CD14-positive monocyte (primary cell): Measurements from ENCODE around the gene HOXC12. TPM values are rescaled to one million over a fixed set of nuclear protein-coding genes. Genes with fewer than 3 reads are reported as not detected.

Experiments
- DNase-seq, 3 donors: peaks; one replicate each; pipeline ENCODE4 v3.0.0-alpha.2; 2011 to 2022
- H2AFZ ChIP-seq: 2 replicates; pipeline ENCODE4 v1.6.0; 2012; ENCODE audit warnings: mild to moderate bottlenecking, low read depth, low read length, inconsistent platforms; ENCODE audit not compliant: insufficient read depth, poor library complexity, severe bottlenecking
- H3K27ac ChIP-seq, 2 donors: 1 replicate in 1 of 2; 2 replicates in 1 of 2; pipeline ENCODE4 v1.5.1; 2012 to 2013; ENCODE audit warnings: low read length in 2 of 2, control low read depth in 1 of 2, inconsistent platforms in 1 of 2, low read depth in 1 of 2, mild to moderate bottlenecking in 1 of 2
- H3K27me3 ChIP-seq, 2 donors: one replicate each; pipeline versions ENCODE4 v1.6.0 to v1.6.1; 2011 to 2013; ENCODE audit warnings: low read length in 2 of 2; ENCODE audit not compliant: control insufficient read depth in 2 of 2, insufficient read depth in 2 of 2
- H3K36me3 ChIP-seq, 2 donors: replicated peaks in 1 of 2; 1 replicate in 1 of 2; 2 replicates in 1 of 2; pipeline versions ENCODE4 v1.5.1 to v1.6.1; 2012 to 2013; ENCODE audit warnings: low read length in 2 of 2, control low read depth in 1 of 2, inconsistent platforms in 1 of 2, mild to moderate bottlenecking in 1 of 2; ENCODE audit not compliant: insufficient read depth in 2 of 2, control insufficient read depth in 1 of 2
- H3K4me1 ChIP-seq, 2 donors: 1 replicate in 1 of 2; 2 replicates in 1 of 2; pipeline versions ENCODE4 v1.5.1 to v1.6.1; 2012 to 2013; ENCODE audit warnings: low read length in 2 of 2, control low read depth in 1 of 2, inconsistent platforms in 1 of 2, mild to moderate bottlenecking in 1 of 2, moderate library complexity in 1 of 2; ENCODE audit not compliant: insufficient read depth in 2 of 2, control insufficient read depth in 1 of 2
- H3K4me2 ChIP-seq: replicated peaks from 2 replicates; pipeline ENCODE3; 2012; ENCODE audit warnings: low read length, moderate library complexity, mild to moderate bottlenecking; ENCODE audit not compliant: poor library complexity, severe bottlenecking; ENCODE audit errors: extremely low read depth
- H3K4me3 ChIP-seq, 3 experiments: fragments of 200-600 bp in 1 of 3; sonication (generic) in 1 of 3; replicated peaks in 1 of 3; 1 replicate in 2 of 3; 2 replicates in 1 of 3; pipeline ENCODE4 v1.5.1; 2011 to 2013; ENCODE audit warnings: low read length in 3 of 3, mild to moderate bottlenecking in 3 of 3, control low read depth in 2 of 3, low read depth in 2 of 3, inconsistent platforms in 1 of 3, moderate library complexity in 1 of 3
- H3K79me2 ChIP-seq: 2 replicates; pipeline ENCODE4 v1.6.0; 2012; ENCODE audit warnings: mild to moderate bottlenecking, control low read depth, inconsistent platforms, low read length, moderate library complexity; ENCODE audit not compliant: insufficient read depth
- H3K9ac ChIP-seq: 2 replicates; pipeline ENCODE4 v1.6.0; 2017; ENCODE audit warnings: low read length, mild to moderate bottlenecking; ENCODE audit not compliant: insufficient read depth, poor library complexity, severe bottlenecking
- H3K9me3 ChIP-seq, 2 donors: replicated peaks in 1 of 2; 1 replicate in 1 of 2; 2 replicates in 1 of 2; pipeline versions ENCODE4 v1.5.1 to v1.6.1; 2012 to 2013; ENCODE audit warnings: low read length in 2 of 2, control low read depth in 1 of 2; ENCODE audit not compliant: control insufficient read depth in 1 of 2, insufficient read depth in 1 of 2
- H4K20me1 ChIP-seq: 2 replicates; pipeline ENCODE4 v1.6.0; 2012; ENCODE audit warnings: mild to moderate bottlenecking, low read length, control low read depth, moderate library complexity; ENCODE audit not compliant: insufficient read depth
- H3K27ac Mint-ChIP-seq, 7 donors: one replicate each; pipeline ENCODE4 v1.8.0; 2020; ENCODE audit warnings: mild to moderate bottlenecking in 7 of 7, mixed read lengths in 7 of 7, moderate library complexity in 6 of 7, inconsistent platforms in 2 of 7
- H3K27me3 Mint-ChIP-seq, 3 donors: one replicate each; pipeline ENCODE4 v1.8.0; 2021 to 2022; ENCODE audit warnings: low read depth in 3 of 3, mild to moderate bottlenecking in 3 of 3, mixed read lengths in 3 of 3, moderate library complexity in 3 of 3, inconsistent platforms in 1 of 3
- H3K36me3 Mint-ChIP-seq, 2 donors: one replicate each; pipeline ENCODE4 v1.8.0; 2020; ENCODE audit warnings: mixed read lengths in 2 of 2, inconsistent platforms in 1 of 2, mild to moderate bottlenecking in 1 of 2
- H3K4me1 Mint-ChIP-seq: one replicate; pipeline ENCODE4 v1.8.0; 2020; ENCODE audit warnings: mild to moderate bottlenecking, mixed read lengths
- H3K4me3 Mint-ChIP-seq, 2 donors: one replicate each; pipeline ENCODE4 v1.8.0; 2020; ENCODE audit warnings: mild to moderate bottlenecking in 2 of 2, mixed read lengths in 2 of 2, moderate library complexity in 1 of 2
- H3K9me3 Mint-ChIP-seq, 7 donors: one replicate each; pipeline ENCODE4 v1.8.0; 2020 to 2022; ENCODE audit warnings: mixed read lengths in 7 of 7, mild to moderate bottlenecking in 6 of 7, moderate library complexity in 6 of 7, inconsistent platforms in 2 of 7
- CTCF ChIP-seq: fragments of 200-600 bp; IDR thresholded peaks from one replicate; pipeline ENCODE4 v1.8.0; 2022; ENCODE audit warnings: antibody characterized with exemption, mild to moderate bottlenecking
- WGBS: methylation state at CpG from one replicate; pipeline ENCODE4 v1.1.5; 2013; ENCODE audit warnings: missing lambda C conversion rate; ENCODE audit not compliant: insufficient coverage; 5-methylcytosine and 5-hydroxymethylcytosine counted together
- intact Hi-C, 2 donors: fragments of 100-400 bp; cut with micrococcal nuclease; formaldehyde crosslinking; loops; one replicate each; pipeline versions ENCODE4 v1.15.0 to v1.15.1; 2023
- polyA plus RNA-seq, 3 donors: library from polyadenylated mRNA; depleted of rRNA in 1 of 3; unstranded in 2 of 3; stranded (reverse) in 1 of 3; fragments of 300-500 nt in 2 of 3; fragments of >200 nt in 1 of 3; fragmentation: Illumina TruSeq in 2 of 3; gene quantifications; 1 replicate in 2 of 3; 2 replicates in 1 of 3; pipeline ENCODE4 v1.2.3, GENCODE V29; 2012 to 2021

Gene HOXC12
- polyA plus RNA-seq, 3 donors: not detected

- no peak overlapping the region for H3K4me2 ChIP-seq
- DNase-seq: no peak
- peak overlapping the region in 1 of 2 donors; percentile 89 for H3K4me3 Mint-ChIP-seq
- H3K4me3 ChIP-seq: no peak overlapping the region
- no peaks in the 10 kb centered on the region for H3K36me3 ChIP-seq
- H3K79me2 ChIP-seq: no peaks in the 10 kb centered on the region
- H3K4me1 ChIP-seq: peaks cover 30 to 36% of the 10 kb centered on the region in 2 donors
- H3K27ac ChIP-seq: no peak overlapping the region
- intact Hi-C loops: loop anchor here in 1 of 2 donors (10.0 kb wide), 1 partner anchor 287 kb away; no protein-coding TSS in a partner anchor
- H3K27me3 Mint-ChIP-seq: peaks cover 97 to 100% (median 100%) of the 10 kb centered on the region in 3 donors
- peaks cover 32% of the 10 kb centered on the region for H3K4me1 Mint-ChIP-seq
- H3K9ac ChIP-seq: no peak overlapping the region
- no peaks in the 10 kb centered on the region for H4K20me1 ChIP-seq
- no peak for TF ChIP-seq CTCF
- H3K36me3 Mint-ChIP-seq: peaks cover 12 to 22% of the 10 kb centered on the region in 2 donors
- H3K27ac Mint-ChIP-seq: peak overlapping the region in 2 of 7 donors; percentile 12 to 36
- peaks cover 53 to 91% of the 10 kb centered on the region in 2 donors for H3K9me3 ChIP-seq
- WGBS: 13% methylated on average over 25 of the region's 30 CpGs
- H2AFZ ChIP-seq: no peak overlapping the region
- H3K9me3 Mint-ChIP-seq: peaks cover 17 to 74% (median 65%) of the 10 kb centered on the region in 7 donors
- peaks cover 89 to 100% of the 10 kb centered on the region in 2 donors for H3K27me3 ChIP-seq
Measured at GRCh38 chr12:53981634-53982565, 27.2 kb downstream of the HOXC12 start.

- Histone ChIP-seq H3K27me3 (peaks cover 89 to 100% of the 10 kb centered on the region in 2 donors), H3K36me3 (no peaks in the 10 kb centered on the region), H2AFZ (no peak overlapping the region), H3K4me2 (peak overlapping the region; percentile 69), H3K9me3 (peaks cover 53 to 88% of the 10 kb centered on the region in 2 donors), H3K4me3 (peak overlapping the region in 1 of 3 experiments; percentile 63), H3K79me2 (no peaks in the 10 kb centered on the region), H3K27ac (no peak overlapping the region), H3K4me1 (peaks cover 30 to 36% of the 10 kb centered on the region in 2 donors), H3K9ac (no peak overlapping the region), H4K20me1 (no peaks in the 10 kb centered on the region)
- peaks cover 17 to 79% (median 66%) of the 10 kb centered on the region in 7 donors for H3K9me3 Mint-ChIP-seq
- H3K27me3 Mint-ChIP-seq: peaks cover 98 to 100% (median 100%) of the 10 kb centered on the region in 3 donors
- no peak for DNase-seq
- no peak for TF ChIP-seq CTCF
- H3K4me3 Mint-ChIP-seq: peak overlapping the region in 1 of 2 donors; percentile 89
- peaks cover 12 to 25% of the 10 kb centered on the region in 2 donors for H3K36me3 Mint-ChIP-seq
- H3K27ac Mint-ChIP-seq: no peak overlapping the region
- H3K4me1 Mint-ChIP-seq: peaks cover 32% of the 10 kb centered on the region
- 10% methylated on average over 11 of the region's 26 CpGs for WGBS
- intact Hi-C loops: loop anchor here in 1 of 2 donors (10.0 kb wide), 1 partner anchor 288 kb away; no protein-coding TSS in a partner anchor
Measured at GRCh38 chr12:53982648-53983567, 28.2 kb downstream of the HOXC12 start.
